IMR-90 (cell line): Measurements from ENCODE around the gene CNTN4. TPM values are rescaled to one million over a fixed set of nuclear protein-coding genes. Genes with fewer than 3 reads are reported as not detected.

Experiments
- ATAC-seq: fragments of 200-7000 bp; cut with Tn5 transposase; 2 replicates; pipeline ENCODE4 v1.9.1; 2020; ENCODE audit warnings: low read depth, mild to moderate bottlenecking, moderate library complexity
- BruUV-seq: library from RNA; stranded (reverse); fragments of 400-500 nt; replicated peaks from 2 replicates; lab custom pipeline; 2021; lab: Mats Ljungman, UMichigan
- CTCF ChIA-PET: fragments of 300-600 bp; formaldehyde crosslinking; extraction: SDS; loops from one replicate; lab custom pipeline; 2021; ENCODE audit warnings: antibody characterized with exemption; lab: Yijun Ruan, JAX
- POLR2A ChIA-PET: fragments of 300-600 bp; sonication (Branson Sonifier 250); formaldehyde crosslinking; loops from one replicate; lab custom pipeline; 2022; ENCODE audit warnings: antibody characterized with exemption; ENCODE audit not compliant: unreplicated experiment; lab: Charles Lee
- DNase-seq: peaks from one replicate; pipeline ENCODE4 v3.0.0; 2013
- H2AFZ ChIP-seq: replicated peaks from 2 replicates; pipeline ENCODE3; 2013; ENCODE audit warnings: low read length, mild to moderate bottlenecking; ENCODE audit not compliant: poor library complexity
- H2AK5ac ChIP-seq: 2 replicates; pipeline ENCODE4 v1.6.1; 2013; ENCODE audit warnings: low read depth, low read length, inconsistent platforms
- H2AK9ac ChIP-seq: replicated peaks from 2 replicates; pipeline ENCODE3; 2013; ENCODE audit warnings: mild to moderate bottlenecking, low read depth, low read length, moderate library complexity; ENCODE audit not compliant: poor library complexity
- H2BK120ac ChIP-seq: 2 replicates; pipeline ENCODE4 v1.6.1; 2013; ENCODE audit warnings: low read depth, low read length, inconsistent platforms
- H2BK15ac ChIP-seq: 3 replicates; pipeline ENCODE4 v1.6.1; 2013; ENCODE audit warnings: low read depth, low read length, inconsistent platforms
- H2BK20ac ChIP-seq: 2 replicates; pipeline ENCODE4 v1.6.1; 2013; ENCODE audit warnings: low read depth, mild to moderate bottlenecking, inconsistent platforms, low read length, moderate library complexity
- H2BK5ac ChIP-seq: 2 replicates; pipeline ENCODE4 v1.6.1; 2013; ENCODE audit warnings: mild to moderate bottlenecking, low read depth, low read length, inconsistent platforms; ENCODE audit not compliant: poor library complexity, severe bottlenecking
- H3K14ac ChIP-seq: replicated peaks from 2 replicates; pipeline ENCODE4 v1.6.1; 2013; ENCODE audit warnings: low read depth, low read length, inconsistent platforms
- H3K18ac ChIP-seq: 2 replicates; pipeline ENCODE4 v1.6.1; 2013; ENCODE audit warnings: low read depth, low read length, control low read depth
- H3K23ac ChIP-seq: 2 replicates; pipeline ENCODE4 v1.6.1; 2013; ENCODE audit warnings: low read depth, low read length, inconsistent platforms
- H3K27ac ChIP-seq: 2 replicates; pipeline ENCODE4 v1.5.1; 2013; ENCODE audit warnings: mild to moderate bottlenecking, control low read depth, low read length; ENCODE audit not compliant: insufficient read depth
- H3K27me3 ChIP-seq: 2 replicates; pipeline ENCODE4 v1.6.1; 2013; ENCODE audit warnings: low read length; ENCODE audit not compliant: control insufficient read depth, insufficient read depth
- H3K36me3 ChIP-seq: 2 replicates; pipeline ENCODE4 v1.6.1; 2013; ENCODE audit warnings: low read length, mixed read lengths; ENCODE audit not compliant: control insufficient read depth, insufficient read depth
- H3K4ac ChIP-seq: 2 replicates; pipeline ENCODE4 v1.6.1; 2013; ENCODE audit warnings: low read depth, low read length, inconsistent platforms
- H3K4me1 ChIP-seq: 2 replicates; pipeline ENCODE4 v1.6.1; 2013; ENCODE audit warnings: low read length, mixed read lengths; ENCODE audit not compliant: control insufficient read depth, insufficient read depth
- H3K4me2 ChIP-seq: 2 replicates; pipeline ENCODE4 v1.6.1; 2013; ENCODE audit warnings: low read depth, mild to moderate bottlenecking, control low read depth, low read length, moderate library complexity
- H3K4me3 ChIP-seq: 2 replicates; pipeline ENCODE4 v1.5.1; 2013; ENCODE audit warnings: low read depth, mild to moderate bottlenecking, control low read depth, low read length, moderate library complexity; ENCODE audit not compliant: insufficient read depth
- H3K56ac ChIP-seq: 2 replicates; pipeline ENCODE4 v1.6.1; 2013; ENCODE audit warnings: low read length, inconsistent platforms; ENCODE audit not compliant: insufficient read depth; ENCODE audit errors: extremely low read depth
- H3K79me1 ChIP-seq, 2 experiments: 2 replicates each; pipeline ENCODE4 v1.6.1; 2013; ENCODE audit warnings: low read length in 2 of 2, inconsistent platforms in 1 of 2, low read depth in 1 of 2
- H3K9ac ChIP-seq: 2 replicates; pipeline ENCODE4 v1.6.1; 2013; ENCODE audit warnings: low read depth, low read length, control low read depth
- H3K9me1 ChIP-seq: 2 replicates; pipeline ENCODE4 v1.6.1; 2013; ENCODE audit warnings: low read length, inconsistent platforms; ENCODE audit not compliant: insufficient read depth
- H3K9me3 ChIP-seq: 2 replicates; pipeline ENCODE4 v1.6.1; 2013; ENCODE audit warnings: low read length; ENCODE audit not compliant: control insufficient read depth, insufficient read depth
- H4K20me1 ChIP-seq: 2 replicates; pipeline ENCODE4 v1.6.1; 2013; ENCODE audit warnings: low read length, inconsistent platforms; ENCODE audit not compliant: insufficient read depth
- H4K5ac ChIP-seq: 2 replicates; pipeline ENCODE4 v1.6.1; 2013; ENCODE audit warnings: mild to moderate bottlenecking, low read depth, low read length, control low read depth
- H4K8ac ChIP-seq, 2 experiments: 2 replicates each; pipeline ENCODE4 v1.6.1; 2013; ENCODE audit warnings: low read depth in 2 of 2, low read length in 2 of 2, control low read depth in 1 of 2, inconsistent platforms in 1 of 2
- H4K91ac ChIP-seq: 2 replicates; pipeline ENCODE4 v1.6.1; 2013; ENCODE audit warnings: low read depth, low read length, inconsistent platforms; ENCODE audit not compliant: insufficient read depth
- BHLHE40 ChIP-seq: fragments of 150-350 bp; IDR thresholded peaks from 2 replicates; pipeline ENCODE4 v1.6.1; 2016; ENCODE audit warnings: mild to moderate bottlenecking, low read depth, low read length
- MAZ ChIP-seq: IDR thresholded peaks from 2 replicates; pipeline ENCODE4 v1.6.1; 2012; ENCODE audit warnings: low read depth, mild to moderate bottlenecking, low read length, improper control_type of control experiment, moderate library complexity, borderline replicate concordance
- POLR2A ChIP-seq: IDR thresholded peaks from 2 replicates; pipeline ENCODE4 v1.6.1; 2012; ENCODE audit warnings: mild to moderate bottlenecking, low read depth, low read length
- WGBS, 2 experiments: methylation state at CpG; one replicate each; pipeline versions ENCODE4 v1.1.5 to v1.1.7; 2013; ENCODE audit warnings: missing lambda C conversion rate in 2 of 2; ENCODE audit not compliant: insufficient read length in 1 of 2; ENCODE audit errors: extremely low coverage in 2 of 2; 5-methylcytosine and 5-hydroxymethylcytosine counted together
- dilution Hi-C: fragments of 300-500 bp; cut with HindIII; formaldehyde crosslinking; loops from one replicate; pipeline ENCODE4 v1.14.3; 2018; ENCODE audit warnings: low sequenced_read_pairs; ENCODE audit not compliant: unreplicated experiment
- in situ Hi-C: fragments of 300-500 bp; cut with MboI; formaldehyde crosslinking; loops from 3 replicates; pipeline ENCODE4 v1.14.3; 2019; ENCODE audit warnings: low sequenced_read_pairs, inconsistent platforms, mixed read lengths
- intact Hi-C: fragments of 100-400 bp; cut with micrococcal nuclease; formaldehyde crosslinking; loops from 2 replicates; pipeline ENCODE4 v1.10.0; 2022
- polyA plus RNA-seq, 3 experiments: library from polyadenylated mRNA; depleted of rRNA; stranded (reverse); fragments of >200 nt; gene quantifications; 2 replicates each; pipeline ENCODE4 v1.2.3, GENCODE V29; 2012; ENCODE audit warnings: low replicate concordance in 1 of 3
- total RNA-seq: library from RNA; depleted of rRNA; stranded (reverse); fragments of >200 nt; gene quantifications from 2 replicates; pipeline ENCODE4 v1.2.3, GENCODE V29; 2012

CNTN4 gene
- total and polyA plus RNA-seq, 2 of the 4 experiments (the other 2 are of a cell fraction): under 0.01 TPM; not detected in 1

DNA sequence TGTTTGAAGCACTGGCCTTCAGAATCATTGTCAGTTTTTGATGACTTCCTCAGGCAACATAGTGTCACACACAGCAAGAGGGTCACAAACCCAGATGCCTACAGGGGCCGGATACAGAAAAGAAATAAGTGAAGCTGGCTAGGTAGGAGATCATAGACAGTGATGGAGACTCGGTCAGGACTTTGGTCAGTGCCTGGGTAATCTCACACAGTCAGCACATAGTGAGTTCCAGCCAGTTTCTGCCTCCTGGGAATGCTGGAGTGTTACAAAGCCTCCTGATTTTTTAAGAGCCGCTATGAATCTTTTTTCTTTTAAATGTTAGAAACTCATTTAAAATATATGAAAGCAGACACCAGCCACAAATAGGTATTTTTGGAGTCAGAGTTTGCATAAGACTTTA, 612.4 kb downstream of the CNTN4 start:
- Histone ChIP-seq H3K27me3 (no peaks in the 10 kb centered on the region), H2BK120ac (no peak overlapping the region), H2BK20ac (no peak overlapping the region), H4K5ac (no peak overlapping the region), H4K91ac (no peak overlapping the region), H3K23ac (no peak overlapping the region), H3K36me3 (no peaks in the 10 kb centered on the region), H4K8ac (no peak overlapping the region), H3K4ac (no peak overlapping the region), H2AK9ac (no peak overlapping the region), H3K9ac (no peak overlapping the region), H2BK5ac (no peak overlapping the region), H4K20me1 (no peaks in the 10 kb centered on the region), H3K4me2 (no peak overlapping the region), H3K4me1 (no peaks in the 10 kb centered on the region), H2BK15ac (no peak overlapping the region), H2AK5ac (no peak overlapping the region), H3K14ac (no peak overlapping the region), H3K27ac (no peak overlapping the region), H3K4me3 (no peak overlapping the region), H3K9me3 (no peaks in the 10 kb centered on the region; the same call in 1 of the 2 replicates), H3K56ac (no peak overlapping the region), H3K9me1 (no peaks in the 10 kb centered on the region), H2AFZ (no peak overlapping the region), H3K79me1 (no peaks in the 10 kb centered on the region), H3K18ac (no peak overlapping the region)
- POLR2A ChIA-PET: no interaction called here
- WGBS, 2 experiments: no CpG with 5 or more reads among the region's 3 CpGs
- CTCF ChIA-PET: no interaction called here
- no TSS peak for BruUV-seq
- ATAC-seq: no peak
- intact Hi-C loops (no loop called here), dilution Hi-C loops (no loop called here), in situ Hi-C loops (no loop called here)
- no peak for TF ChIP-seq MAZ
- no peak for TF ChIP-seq POLR2A
- no peak for TF ChIP-seq BHLHE40
- no peak for DNase-seq
